Measurements from ENCODE around the gene AGAP1. TPM values are rescaled to one million over a fixed set of nuclear protein-coding genes. Genes with fewer than 3 reads are reported as not detected.

The AGAP1 gene
- total RNA-seq, 1 experiment from 2014 or later = 56.4 TPM

DNA sequence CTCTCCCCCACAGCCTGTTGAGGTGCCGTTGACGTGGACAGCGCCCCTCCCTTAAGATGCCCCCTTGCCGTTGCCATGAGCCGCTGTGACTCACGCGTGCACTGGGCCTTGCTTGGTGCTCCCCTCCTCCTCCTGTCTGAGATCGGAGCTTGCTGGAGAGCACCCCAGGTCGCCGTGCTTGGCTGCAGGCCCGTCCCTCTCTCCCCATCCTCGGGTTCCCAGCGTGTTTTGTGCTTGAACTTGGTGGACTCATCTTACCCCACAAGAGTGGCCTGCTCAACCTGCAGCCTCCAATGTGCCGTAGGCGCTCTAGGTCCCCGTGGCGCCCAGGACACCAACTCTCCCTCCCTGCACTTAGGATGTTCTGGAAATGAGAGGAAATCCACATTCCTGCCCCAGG is 634.5 kb downstream of the AGAP1 start:
- intact Hi-C loops (cut with micrococcal nuclease; ENCODE audit: unreplicated experiment) = no loop called here
- H3K27me3 Mint-ChIP-seq (ENCODE audit: unreplicated experiment) = no peaks in the 10 kb centered on the region
- H3K27ac Mint-ChIP-seq (ENCODE audit: unreplicated experiment) = no peak overlapping the region
- no TSS peak for BruUV-seq (replicated peaks)
- DNase-seq = no peak
- H3K36me3 Mint-ChIP-seq (ENCODE audit: insufficient read depth, unreplicated experiment) = peaks cover 12% of the 10 kb centered on the region
- no peaks in the 10 kb centered on the region for H3K9me3 Mint-ChIP-seq (ENCODE audit: low read depth, unreplicated experiment)
- CTCF ChIA-PET = interaction anchor here (1.2 kb wide), 1 partner anchor 16 kb away, joined by 3 read pairs; no protein-coding TSS in a partner anchor
- no peak overlapping the region for H3K4me3 Mint-ChIP-seq (ENCODE audit: low read depth, unreplicated experiment)
- no peaks in the 10 kb centered on the region for H3K4me1 Mint-ChIP-seq (ENCODE audit: low read depth, unreplicated experiment)
- TF ChIP-seq, protein P1, sequence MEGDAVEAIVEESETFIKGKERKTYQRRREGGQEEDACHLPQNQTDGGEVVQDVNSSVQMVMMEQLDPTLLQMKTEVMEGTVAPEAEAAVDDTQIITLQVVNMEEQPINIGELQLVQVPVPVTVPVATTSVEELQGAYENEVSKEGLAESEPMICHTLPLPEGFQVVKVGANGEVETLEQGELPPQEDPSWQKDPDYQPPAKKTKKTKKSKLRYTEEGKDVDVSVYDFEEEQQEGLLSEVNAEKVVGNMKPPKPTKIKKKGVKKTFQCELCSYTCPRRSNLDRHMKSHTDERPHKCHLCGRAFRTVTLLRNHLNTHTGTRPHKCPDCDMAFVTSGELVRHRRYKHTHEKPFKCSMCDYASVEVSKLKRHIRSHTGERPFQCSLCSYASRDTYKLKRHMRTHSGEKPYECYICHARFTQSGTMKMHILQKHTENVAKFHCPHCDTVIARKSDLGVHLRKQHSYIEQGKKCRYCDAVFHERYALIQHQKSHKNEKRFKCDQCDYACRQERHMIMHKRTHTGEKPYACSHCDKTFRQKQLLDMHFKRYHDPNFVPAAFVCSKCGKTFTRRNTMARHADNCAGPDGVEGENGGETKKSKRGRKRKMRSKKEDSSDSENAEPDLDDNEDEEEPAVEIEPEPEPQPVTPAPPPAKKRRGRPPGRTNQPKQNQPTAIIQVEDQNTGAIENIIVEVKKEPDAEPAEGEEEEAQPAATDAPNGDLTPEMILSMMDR (IDR thresholded peaks at IDR 0.05; ENCODE audit: unreplicated experiment) = no peak

DNA sequence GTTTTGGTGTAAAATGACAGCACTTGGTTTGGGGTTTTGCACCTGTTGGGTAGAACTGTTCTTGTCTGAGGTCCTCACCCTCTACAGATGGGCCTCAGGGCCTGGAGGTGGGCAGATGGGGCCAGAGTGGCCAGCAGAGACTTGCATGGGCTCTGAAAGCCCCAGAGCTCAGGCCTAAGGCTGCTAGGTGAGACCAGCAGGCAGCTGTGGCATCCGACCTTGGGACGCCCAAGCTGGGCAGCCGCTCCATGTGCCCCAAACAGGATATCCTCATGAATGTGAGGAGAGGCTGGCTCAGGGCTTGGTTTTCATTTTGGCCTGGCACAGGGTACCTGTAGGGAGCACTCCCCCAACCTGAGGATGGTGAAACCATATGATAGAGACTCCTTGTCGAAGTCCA is 636.1 kb downstream of the AGAP1 start:
- intact Hi-C loops (cut with micrococcal nuclease; ENCODE audit: unreplicated experiment) = no loop called here
- H3K27ac Mint-ChIP-seq (ENCODE audit: unreplicated experiment) = no peak overlapping the region
- DNase-seq = no peak
- H3K9me3 Mint-ChIP-seq (ENCODE audit: low read depth, unreplicated experiment) = no peaks in the 10 kb centered on the region
- no peaks in the 10 kb centered on the region for H3K4me1 Mint-ChIP-seq (ENCODE audit: low read depth, unreplicated experiment)
- BruUV-seq (replicated peaks) = no TSS peak
- TF ChIP-seq, protein P1 (IDR thresholded peaks at IDR 0.05; ENCODE audit: unreplicated experiment) = no peak
- peaks cover 20% of the 10 kb centered on the region for H3K36me3 Mint-ChIP-seq (ENCODE audit: insufficient read depth, unreplicated experiment)
- CTCF ChIA-PET = no interaction called here
- H3K4me3 Mint-ChIP-seq (ENCODE audit: low read depth, unreplicated experiment) = no peak overlapping the region
- no peaks in the 10 kb centered on the region for H3K27me3 Mint-ChIP-seq (ENCODE audit: unreplicated experiment)

DNA sequence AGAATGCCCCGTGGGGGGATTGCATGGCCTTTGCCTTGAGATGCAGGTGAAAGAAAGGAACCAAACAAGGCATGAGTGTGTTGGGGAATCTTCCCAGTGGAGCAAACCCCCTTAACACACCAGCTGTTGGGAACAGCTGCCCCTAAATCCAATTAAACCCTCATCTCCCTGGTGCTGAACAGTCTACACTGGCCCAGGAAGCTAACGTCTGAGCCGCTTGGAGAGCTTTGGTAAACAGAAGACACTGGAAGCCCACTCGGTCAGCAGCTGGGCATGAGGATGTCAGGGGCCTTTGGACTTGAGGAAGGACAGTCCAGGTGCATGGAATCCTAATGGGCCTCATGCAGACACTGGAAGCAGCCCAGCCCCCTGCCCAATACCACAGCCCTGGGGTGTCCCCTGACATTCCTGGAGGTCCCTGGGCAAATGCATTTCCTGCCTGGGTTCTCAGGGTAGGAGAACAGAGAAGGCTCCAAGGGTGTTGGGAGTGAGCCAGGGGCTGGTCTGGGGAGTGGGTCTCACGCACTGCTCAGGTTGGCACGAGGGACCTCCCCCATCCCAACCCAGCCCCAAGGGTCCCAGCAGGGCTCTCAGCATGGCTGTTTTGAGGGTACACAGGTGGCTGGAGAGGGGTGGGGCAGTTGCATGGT is 636.6 kb downstream of the AGAP1 start:
- peaks cover 15% of the 10 kb centered on the region for H3K36me3 Mint-ChIP-seq (ENCODE audit: insufficient read depth, unreplicated experiment)
- DNase-seq = no peak
- BruUV-seq (replicated peaks) = no TSS peak
- TF ChIP-seq, protein P1 (IDR thresholded peaks at IDR 0.05; ENCODE audit: unreplicated experiment) = no peak
- H3K27me3 Mint-ChIP-seq (ENCODE audit: unreplicated experiment) = no peaks in the 10 kb centered on the region
- CTCF ChIA-PET = no interaction called here
- no peak overlapping the region for H3K4me3 Mint-ChIP-seq (ENCODE audit: low read depth, unreplicated experiment)
- no peak overlapping the region for H3K27ac Mint-ChIP-seq (ENCODE audit: unreplicated experiment)
- intact Hi-C loops (cut with micrococcal nuclease; ENCODE audit: unreplicated experiment) = no loop called here
- no peaks in the 10 kb centered on the region for H3K4me1 Mint-ChIP-seq (ENCODE audit: low read depth, unreplicated experiment)
- H3K9me3 Mint-ChIP-seq (ENCODE audit: low read depth, unreplicated experiment) = no peaks in the 10 kb centered on the region

DNA sequence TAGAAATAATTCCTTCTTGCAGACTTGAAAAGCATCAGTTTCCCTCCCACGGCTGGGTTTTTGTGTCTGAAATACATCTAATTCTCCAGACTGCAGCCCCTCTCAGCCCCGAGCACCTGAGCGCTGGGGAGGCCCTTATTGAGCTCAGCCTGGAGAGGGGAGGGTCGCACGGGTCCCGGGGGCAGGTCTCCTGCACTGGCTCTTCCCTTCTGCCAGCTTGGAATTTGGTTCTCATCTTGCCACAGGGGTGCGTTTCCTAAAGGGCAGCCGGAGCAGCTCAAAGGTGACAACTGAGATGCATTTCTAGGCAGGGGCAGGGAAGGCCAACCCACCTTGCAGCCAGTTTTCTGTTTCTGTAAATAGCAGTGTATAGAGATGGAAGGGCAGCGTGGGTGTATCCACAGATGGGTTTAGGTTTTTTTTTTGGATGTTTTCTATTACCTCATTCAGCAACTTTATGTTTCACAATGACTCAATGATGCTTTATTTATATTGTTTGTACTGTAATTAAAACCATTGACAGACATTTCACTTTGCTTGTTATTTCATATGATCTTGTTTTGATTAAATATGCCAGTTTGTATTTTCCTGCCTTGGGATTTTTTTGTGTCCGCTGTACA is 637.3 kb downstream of the AGAP1 start:
- no peaks in the 10 kb centered on the region for H3K9me3 Mint-ChIP-seq (ENCODE audit: low read depth, unreplicated experiment)
- no peak overlapping the region for H3K27ac Mint-ChIP-seq (ENCODE audit: unreplicated experiment)
- intact Hi-C loops (cut with micrococcal nuclease; ENCODE audit: unreplicated experiment) = no loop called here
- TF ChIP-seq, protein P1 (IDR thresholded peaks at IDR 0.05; ENCODE audit: unreplicated experiment) = no peak
- CTCF ChIA-PET = no interaction called here
- H3K27me3 Mint-ChIP-seq (ENCODE audit: unreplicated experiment) = no peaks in the 10 kb centered on the region
- no peak overlapping the region for H3K4me3 Mint-ChIP-seq (ENCODE audit: low read depth, unreplicated experiment)
- H3K4me1 Mint-ChIP-seq (ENCODE audit: low read depth, unreplicated experiment) = no peaks in the 10 kb centered on the region
- no peak for DNase-seq
- BruUV-seq (replicated peaks) = no TSS peak
- H3K36me3 Mint-ChIP-seq (ENCODE audit: insufficient read depth, unreplicated experiment) = peaks cover 13% of the 10 kb centered on the region

All from Calu3 (cell line).